Type B pancreatic cell (in vitro differentiated cells): ENCODE data around the gene GAN. TPM values are rescaled to one million over a fixed set of nuclear protein-coding genes. Genes with fewer than 3 reads are reported as not detected.

ENCODE experiments used
- DNase-seq: peaks from one replicate; pipeline ENCODE4 v3.0.0; 2021; ENCODE audit warnings: mixed read lengths; ENCODE audit not compliant: unreplicated experiment; ENCODE audit errors: extremely low spot score
- H3K27ac Mint-ChIP-seq: 2 replicates; pipeline ENCODE4 v1.8.0; 2021; ENCODE audit warnings: mild to moderate bottlenecking, mixed read lengths
- H3K27me3 Mint-ChIP-seq: 2 replicates; pipeline ENCODE4 v1.8.0; 2021; ENCODE audit warnings: mixed read lengths
- H3K36me3 Mint-ChIP-seq: 2 replicates; pipeline ENCODE4 v1.8.0; 2021; ENCODE audit warnings: mixed read lengths
- H3K4me1 Mint-ChIP-seq: one replicate; pipeline ENCODE4 v1.8.0; 2021; ENCODE audit warnings: mixed read lengths; ENCODE audit not compliant: unreplicated experiment
- H3K4me3 Mint-ChIP-seq: 2 replicates; pipeline ENCODE4 v1.8.0; 2021; ENCODE audit warnings: mild to moderate bottlenecking, mixed read lengths
- H3K9me3 Mint-ChIP-seq: 2 replicates; pipeline ENCODE4 v1.8.0; 2021; ENCODE audit warnings: mixed read lengths
- total RNA-seq: library from RNA; stranded (reverse); gene quantifications from 2 replicates; pipeline ENCODE4 v1.2.1, GENCODE V29; 2021; ENCODE audit warnings: low replicate concordance
- TF ChIP-seq, protein P1 (sequence below): fragments of 200-600 bp; sonication (generic); conservative IDR thresholded peaks from 2 replicates; pipeline ENCODE4 v1.5.0; 2021; ENCODE audit warnings: antibody characterized with exemption, mild to moderate bottlenecking

GAN gene
- total RNA-seq, 1 donor from 2014 or later: 14.8 TPM

DNA sequence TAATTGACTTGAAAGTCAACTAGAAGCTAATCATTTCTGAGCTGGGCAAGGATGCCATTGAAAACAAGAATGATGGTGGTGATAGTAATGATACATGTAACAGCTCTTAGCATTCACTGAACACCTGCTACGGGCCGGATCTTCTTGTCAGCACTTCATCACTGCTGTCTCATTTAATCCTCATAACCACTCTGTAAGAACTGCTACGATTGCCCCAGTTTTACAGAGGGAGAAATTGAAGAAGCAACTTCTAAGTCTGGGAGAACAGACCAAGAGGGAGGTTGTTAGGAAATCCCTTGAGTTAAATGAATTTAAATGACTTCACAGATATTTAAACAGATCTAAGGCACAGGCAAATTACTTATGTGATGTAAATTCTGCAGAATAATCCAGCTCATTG, 7.0 kb upstream of the GAN start:
- DNase-seq: no peak
- H3K4me3 Mint-ChIP-seq: no peak overlapping the region
- no peaks in the 10 kb centered on the region for H3K9me3 Mint-ChIP-seq
- no peak overlapping the region for H3K27ac Mint-ChIP-seq
- TF ChIP-seq, protein P1, sequence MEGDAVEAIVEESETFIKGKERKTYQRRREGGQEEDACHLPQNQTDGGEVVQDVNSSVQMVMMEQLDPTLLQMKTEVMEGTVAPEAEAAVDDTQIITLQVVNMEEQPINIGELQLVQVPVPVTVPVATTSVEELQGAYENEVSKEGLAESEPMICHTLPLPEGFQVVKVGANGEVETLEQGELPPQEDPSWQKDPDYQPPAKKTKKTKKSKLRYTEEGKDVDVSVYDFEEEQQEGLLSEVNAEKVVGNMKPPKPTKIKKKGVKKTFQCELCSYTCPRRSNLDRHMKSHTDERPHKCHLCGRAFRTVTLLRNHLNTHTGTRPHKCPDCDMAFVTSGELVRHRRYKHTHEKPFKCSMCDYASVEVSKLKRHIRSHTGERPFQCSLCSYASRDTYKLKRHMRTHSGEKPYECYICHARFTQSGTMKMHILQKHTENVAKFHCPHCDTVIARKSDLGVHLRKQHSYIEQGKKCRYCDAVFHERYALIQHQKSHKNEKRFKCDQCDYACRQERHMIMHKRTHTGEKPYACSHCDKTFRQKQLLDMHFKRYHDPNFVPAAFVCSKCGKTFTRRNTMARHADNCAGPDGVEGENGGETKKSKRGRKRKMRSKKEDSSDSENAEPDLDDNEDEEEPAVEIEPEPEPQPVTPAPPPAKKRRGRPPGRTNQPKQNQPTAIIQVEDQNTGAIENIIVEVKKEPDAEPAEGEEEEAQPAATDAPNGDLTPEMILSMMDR: no peak
- no peaks in the 10 kb centered on the region for H3K36me3 Mint-ChIP-seq
- no peaks in the 10 kb centered on the region for H3K4me1 Mint-ChIP-seq
- no peaks in the 10 kb centered on the region for H3K27me3 Mint-ChIP-seq

DNA sequence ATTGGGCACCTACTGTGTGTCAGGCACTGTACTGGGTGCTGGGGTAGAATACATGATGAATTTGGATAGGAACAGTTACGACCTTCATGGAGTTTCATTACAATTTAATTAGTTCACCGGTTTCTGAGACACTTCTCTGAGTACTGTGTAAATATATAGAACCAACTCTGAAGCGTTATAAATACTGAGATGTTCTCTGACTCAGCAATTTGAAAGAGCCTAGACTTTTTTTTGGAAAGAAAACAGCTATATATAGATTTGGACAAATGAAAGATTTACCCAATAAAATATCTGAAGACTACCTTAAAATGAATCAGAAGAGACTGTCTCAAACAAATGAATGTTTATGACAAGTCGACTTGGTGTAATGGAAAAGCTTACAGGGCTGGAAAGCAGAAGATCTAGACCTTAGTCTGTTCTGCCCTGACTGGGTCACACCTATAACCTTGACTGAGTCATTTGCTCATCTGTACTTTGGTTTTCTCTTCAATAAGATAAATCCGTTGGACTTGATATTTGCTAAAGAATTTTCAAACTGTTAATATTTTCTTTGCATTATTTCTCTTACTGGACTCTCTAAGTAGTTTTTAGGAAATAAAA, 4.6 kb upstream of the GAN start:
- TF ChIP-seq, protein P1: no peak
- Mint-ChIP-seq H3K27me3 (no peaks in the 10 kb centered on the region), H3K4me3 (no peak overlapping the region), H3K27ac (no peak overlapping the region), H3K9me3 (no peaks in the 10 kb centered on the region), H3K4me1 (peaks cover 16% of the 10 kb centered on the region), H3K36me3 (no peaks in the 10 kb centered on the region)
- no peak for DNase-seq

DNA sequence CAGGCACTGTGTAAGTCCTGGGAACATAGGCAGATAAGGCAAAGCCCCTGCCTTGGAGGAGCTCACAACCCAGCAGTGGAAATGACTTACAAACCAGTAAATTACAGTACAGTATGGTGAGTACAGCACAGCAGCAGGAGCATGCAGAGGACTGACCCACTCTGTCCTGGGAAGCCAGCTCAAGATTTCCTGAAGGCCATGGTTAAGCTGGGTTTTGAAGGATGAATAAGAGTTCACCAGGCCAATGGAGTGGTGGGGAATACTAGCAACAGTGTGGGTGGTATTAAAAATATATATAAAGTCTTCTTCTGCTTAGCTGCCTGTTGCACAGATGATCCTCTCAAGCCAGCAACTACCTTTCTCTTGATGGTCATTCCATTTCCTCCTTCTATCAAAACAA, 3.0 kb upstream of the GAN start:
- DNase-seq: no peak
- Mint-ChIP-seq H3K4me1 (peaks cover 22% of the 10 kb centered on the region), H3K36me3 (peaks cover 3% of the 10 kb centered on the region), H3K27me3 (no peaks in the 10 kb centered on the region), H3K9me3 (no peaks in the 10 kb centered on the region), H3K4me3 (no peak overlapping the region), H3K27ac (no peak overlapping the region)
- TF ChIP-seq, protein P1: no peak

DNA sequence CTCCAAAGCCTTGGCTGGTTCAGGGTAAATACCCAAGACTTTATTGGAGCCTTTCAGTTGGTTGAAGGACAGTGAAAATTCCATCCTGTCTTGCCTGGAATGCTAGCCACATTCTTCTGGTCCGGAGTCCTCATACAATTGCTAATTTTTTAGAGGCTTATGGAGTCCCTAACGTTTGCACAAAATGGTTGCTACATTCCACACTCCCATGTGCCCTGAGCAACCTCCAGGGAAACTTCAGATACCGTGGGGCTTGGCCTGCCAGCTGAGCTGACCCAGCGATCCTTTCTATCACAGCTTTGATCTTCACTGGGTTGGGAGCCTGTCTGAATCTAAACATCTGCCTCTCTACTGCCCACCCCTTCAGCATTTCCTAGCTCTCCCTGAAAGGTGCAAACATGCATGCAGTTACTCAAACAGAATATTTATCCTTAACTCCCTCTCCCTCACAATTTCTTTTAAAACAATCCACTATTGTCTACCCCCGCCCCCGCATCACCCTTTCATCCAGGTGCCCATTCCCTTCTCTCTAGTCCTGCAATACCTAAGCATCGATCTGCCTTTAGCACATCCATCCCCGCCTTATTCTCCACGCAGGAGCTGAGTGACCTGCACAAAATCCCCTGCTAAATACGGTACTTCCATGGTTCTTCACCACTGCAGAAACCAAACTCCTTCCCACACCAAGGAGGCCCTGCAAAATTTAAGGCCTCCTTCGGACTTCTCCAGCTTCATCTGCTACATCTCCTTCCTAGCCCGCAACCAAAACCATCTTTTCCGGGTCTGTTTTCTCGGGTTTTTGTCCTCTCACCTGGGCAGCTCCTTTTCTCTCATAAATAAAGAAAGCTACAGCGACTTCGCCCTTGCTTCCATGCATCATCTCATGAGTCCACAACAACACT, 810 bp upstream of the GAN start:
- no peak for DNase-seq
- H3K4me1 Mint-ChIP-seq: peaks cover 22% of the 10 kb centered on the region
- peak overlapping the region; percentile 93 for H3K27ac Mint-ChIP-seq
- TF ChIP-seq, protein P1: no peak
- H3K36me3 Mint-ChIP-seq: peaks cover 3% of the 10 kb centered on the region
- H3K4me3 Mint-ChIP-seq: peak overlapping the region; percentile 94
- no peaks in the 10 kb centered on the region for H3K27me3 Mint-ChIP-seq
- no peaks in the 10 kb centered on the region for H3K9me3 Mint-ChIP-seq

DNA sequence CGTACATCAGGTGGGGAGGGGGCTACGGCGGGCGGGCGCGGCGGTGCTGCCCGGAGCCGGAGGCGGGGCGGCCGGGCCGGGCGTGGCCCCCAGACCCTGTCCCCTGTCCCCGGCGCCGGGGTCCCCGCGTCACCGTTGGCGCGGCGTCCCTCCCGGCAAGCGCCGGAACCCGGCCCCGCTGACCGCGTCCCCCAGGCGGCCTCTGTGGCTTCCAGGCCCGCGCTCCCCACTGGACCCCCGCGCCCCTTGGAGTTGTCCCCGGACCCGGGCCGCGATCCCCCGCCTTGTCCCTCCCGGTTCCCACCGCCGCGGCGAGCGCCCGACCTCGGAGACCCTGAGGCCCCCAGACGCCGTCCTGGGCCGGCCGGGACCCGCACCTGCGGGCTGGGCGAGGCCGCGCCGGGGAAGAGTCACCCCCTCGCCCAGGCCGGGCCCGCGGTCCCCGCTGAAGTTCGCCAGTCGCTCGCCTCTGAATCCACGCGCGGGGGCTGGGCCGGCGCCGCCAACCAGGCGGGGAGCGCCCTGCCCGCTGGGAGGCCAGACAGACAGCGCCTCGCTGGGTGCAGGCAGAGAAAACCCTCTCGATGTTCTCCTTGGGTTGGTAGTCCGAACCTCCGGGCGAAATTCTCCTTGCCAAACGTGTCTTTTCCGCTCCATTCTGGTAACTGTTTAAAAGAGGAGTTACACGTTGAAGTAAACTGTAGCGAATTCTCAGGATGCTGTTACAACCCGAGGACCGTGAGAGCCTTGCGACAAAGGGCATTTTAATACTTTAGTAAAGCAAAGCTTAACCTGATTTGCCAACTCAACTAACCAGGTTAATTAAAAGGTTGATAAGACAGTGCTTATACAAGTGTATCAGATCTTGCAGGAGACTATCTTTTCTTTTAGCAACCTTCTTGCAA, 761 bp downstream of the GAN start:
- Mint-ChIP-seq H3K27ac (peak overlapping the region; percentile 93), H3K9me3 (no peaks in the 10 kb centered on the region), H3K4me1 (peaks cover 28% of the 10 kb centered on the region), H3K27me3 (no peaks in the 10 kb centered on the region), H3K4me3 (peak overlapping the region; percentile 94), H3K36me3 (peaks cover 3% of the 10 kb centered on the region)
- DNase-seq: peak; percentile 74
- TF ChIP-seq, protein P1: no peak
